ENCODE data around the gene NEK8. TPM values are rescaled to one million over a fixed set of nuclear protein-coding genes. Genes with fewer than 3 reads are reported as not detected.

Gene NEK8
- total and polyA plus RNA-seq, 2 of the 8 experiments (the other 6 are each of a cell fraction or from before 2014, with no cell fraction given) = 14.9 to 23.3 TPM

DNA sequence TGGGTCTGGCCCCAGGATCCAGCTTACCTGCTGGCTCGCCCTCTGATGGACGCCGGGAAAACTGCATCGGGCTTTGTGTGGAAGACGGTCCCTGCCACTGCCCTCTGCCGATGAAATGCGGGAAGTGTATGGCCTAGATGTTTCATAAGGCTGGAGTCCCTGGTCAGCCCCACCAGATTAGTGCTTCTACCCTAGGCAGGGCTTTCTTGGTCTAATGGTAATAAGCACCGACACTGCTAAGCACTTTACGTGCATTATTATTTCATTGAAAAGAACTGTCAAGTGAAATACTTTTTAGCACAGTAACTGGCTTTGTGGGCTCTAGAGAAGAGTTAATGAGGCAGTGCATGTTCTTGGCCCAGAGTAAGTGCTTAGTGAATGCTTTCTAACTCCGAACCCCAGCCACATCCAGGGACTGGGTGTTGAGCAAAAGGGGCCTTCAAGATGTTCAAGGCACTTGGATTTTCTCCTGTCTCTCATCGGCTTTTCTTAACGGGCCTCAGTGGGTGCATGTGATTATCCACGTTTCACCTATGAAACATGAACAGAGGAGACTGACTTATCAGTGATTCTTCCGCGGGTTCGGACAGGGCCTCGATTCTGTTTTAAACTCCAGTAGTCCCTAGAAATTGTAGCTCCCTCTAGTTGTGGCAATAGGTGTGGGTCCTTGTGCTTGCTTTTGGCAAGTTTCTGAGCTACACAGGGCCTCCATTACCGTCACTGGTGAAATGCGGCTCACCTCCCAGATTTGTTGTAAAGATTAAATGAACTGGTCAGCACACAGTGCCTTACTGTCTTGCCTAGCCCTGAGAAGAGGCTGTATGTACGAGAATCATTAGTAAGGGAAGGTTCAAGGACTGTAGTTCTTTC is 21.8 kb downstream of the NEK8 start:
- Histone ChIP-seq H3K18ac (ENCODE audit: extremely low read depth, low read length) (no peak overlapping the region), H2AK5ac (ENCODE audit: low read depth, low read length) (no peak overlapping the region), H3K4me3 (ENCODE audit: extremely low read depth in 1 of 4, insufficient read depth in 2 of 4, low read depth in 3 of 4, low read length in 4 of 4) (no peak overlapping the region), H3K14ac (ENCODE audit: insufficient read length) (no peak overlapping the region), H2BK20ac (ENCODE audit: low read length) (no peak overlapping the region), H3K4ac (replicated peaks; ENCODE audit: insufficient read length, low read depth, low read length) (no peak overlapping the region), H3K79me1 (ENCODE audit: low read depth, low read length) (peaks cover 14% of the 10 kb centered on the region), H3K9ac (replicated peaks in 1 of 4; ENCODE audit: extremely low read depth in 1 of 4, low read depth in 3 of 4, low read length in 3 of 4) (no peak overlapping the region), H3K79me2 (ENCODE audit: control insufficient read depth in 1 of 2, insufficient read depth in 2 of 2, low read length in 2 of 2) (peaks cover 11 to 32% of the 10 kb centered on the region in 2 experiments; a peak in 3 of 4 replicates), H3K36me3 (ENCODE audit: control insufficient read depth in 2 of 4, insufficient read depth in 4 of 4, low read length in 3 of 4) (peaks cover 29 to 56% (median 32%) of the 10 kb centered on the region in 4 experiments), H2BK5ac (ENCODE audit: low read depth, low read length) (no peak overlapping the region), H3K56ac (replicated peaks; ENCODE audit: insufficient read length, low read depth, low read length) (no peak overlapping the region), H2BK15ac (ENCODE audit: low read length) (no peak overlapping the region), H4K20me1 (replicated peaks in 1 of 2; ENCODE audit: control insufficient read depth in 1 of 2, insufficient read depth in 2 of 2, low read length in 2 of 2) (peaks cover 30 to 34% of the 10 kb centered on the region in 2 experiments), H3K27ac (ENCODE audit: low read depth, low read length) (no peak overlapping the region), H3K23ac (ENCODE audit: insufficient read length) (no peak overlapping the region), H4K5ac (ENCODE audit: insufficient read length, low read depth, low read length) (no peak overlapping the region), H4K91ac (replicated peaks; ENCODE audit: insufficient read length, low read length) (no peak overlapping the region), H3K4me1 (replicated peaks in 1 of 4; ENCODE audit: control insufficient read depth in 3 of 4, insufficient read depth in 4 of 4, low read length in 3 of 4) (peaks cover 0 to 30% (median 24%) of the 10 kb centered on the region in 4 experiments; a peak in 6 of 7 replicates), H3K27me3 (replicated peaks in 1 of 4; ENCODE audit: control insufficient read depth in 3 of 4, extremely low read depth in 1 of 4, insufficient read depth in 3 of 4, low read length in 3 of 4) (no peaks in the 10 kb centered on the region), H3K4me2 (ENCODE audit: insufficient read depth in 1 of 2, low read depth in 2 of 2, low read length in 2 of 2) (no peak overlapping the region), H2BK12ac (ENCODE audit: low read depth, low read length) (no peak overlapping the region), H4K8ac (ENCODE audit: extremely low read depth, insufficient read depth, low read length) (no peak overlapping the region), H2AFZ (ENCODE audit: low read length) (no peak overlapping the region), H2BK120ac (replicated peaks; ENCODE audit: low read depth, low read length) (no peak overlapping the region), H3K9me3 (ENCODE audit: insufficient read depth in 2 of 2, low read depth in 1 of 2, low read length in 1 of 2) (no peaks in the 10 kb centered on the region), H3K23me2 (ENCODE audit: low read depth, low read length) (peaks cover 10% of the 10 kb centered on the region)
- FAIRE-seq (no peak), DNase-seq (ENCODE audit: low read depth in 1 of 2, low spot score in 2 of 2) (peak in 1 of 2 experiments; percentile 96)
- POLR2A ChIA-PET (ENCODE audit: partially characterized antibody) = interaction anchor here (0.6 to 15.3 kb wide), 23 partner anchors 7 to 199 kb away, joined by 3 to 813 read pairs (median 4); partner anchors contain the start of genes FAM222B, NEK8, PROCA1 and RAB34
- CTCF ChIA-PET (ENCODE audit: partially characterized antibody) = interaction anchor here (0.6 to 11.7 kb wide), 39 partner anchors 7 to 218 kb away, joined by 3 to 316 read pairs (median 4); partner anchors contain the start of genes FLOT2, NEK8, RPL23A and TLCD1
- WGBS, 2 experiments (ENCODE audit: extremely low coverage in 1 of 2, insufficient coverage in 1 of 2, insufficient read length in 1 of 2, insufficient replicate concordance in 2 of 2, low coverage in 1 of 2, low lambda C conversion rate in 2 of 2, missing lambda C conversion rate in 1 of 2) = 53% methylated on average over 20 of the region's 20 CpGs; no CpG with 5 or more reads in 1 of the 2 experiments
- TF ChIP-seq, protein P1, sequence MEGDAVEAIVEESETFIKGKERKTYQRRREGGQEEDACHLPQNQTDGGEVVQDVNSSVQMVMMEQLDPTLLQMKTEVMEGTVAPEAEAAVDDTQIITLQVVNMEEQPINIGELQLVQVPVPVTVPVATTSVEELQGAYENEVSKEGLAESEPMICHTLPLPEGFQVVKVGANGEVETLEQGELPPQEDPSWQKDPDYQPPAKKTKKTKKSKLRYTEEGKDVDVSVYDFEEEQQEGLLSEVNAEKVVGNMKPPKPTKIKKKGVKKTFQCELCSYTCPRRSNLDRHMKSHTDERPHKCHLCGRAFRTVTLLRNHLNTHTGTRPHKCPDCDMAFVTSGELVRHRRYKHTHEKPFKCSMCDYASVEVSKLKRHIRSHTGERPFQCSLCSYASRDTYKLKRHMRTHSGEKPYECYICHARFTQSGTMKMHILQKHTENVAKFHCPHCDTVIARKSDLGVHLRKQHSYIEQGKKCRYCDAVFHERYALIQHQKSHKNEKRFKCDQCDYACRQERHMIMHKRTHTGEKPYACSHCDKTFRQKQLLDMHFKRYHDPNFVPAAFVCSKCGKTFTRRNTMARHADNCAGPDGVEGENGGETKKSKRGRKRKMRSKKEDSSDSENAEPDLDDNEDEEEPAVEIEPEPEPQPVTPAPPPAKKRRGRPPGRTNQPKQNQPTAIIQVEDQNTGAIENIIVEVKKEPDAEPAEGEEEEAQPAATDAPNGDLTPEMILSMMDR (IDR thresholded peaks at IDR 0.05; ENCODE audit: control extremely low read depth in 1 of 3, insufficient read depth in 1 of 3, low read depth in 1 of 3, low read length in 3 of 3) = peak; percentile 98 to 100 (median 100)
- TF ChIP-seq ASH2L (IDR thresholded peaks at IDR 0.05; ENCODE audit: low read length) (no peak), BACH1 (IDR thresholded peaks at IDR 0.05; ENCODE audit: low read length) (no peak)
- TF ChIP-seq, protein P2, sequence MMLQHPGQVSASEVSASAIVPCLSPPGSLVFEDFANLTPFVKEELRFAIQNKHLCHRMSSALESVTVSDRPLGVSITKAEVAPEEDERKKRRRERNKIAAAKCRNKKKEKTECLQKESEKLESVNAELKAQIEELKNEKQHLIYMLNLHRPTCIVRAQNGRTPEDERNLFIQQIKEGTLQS (IDR thresholded peaks at IDR 0.05; ENCODE audit: insufficient read depth, low read depth, low read length) = 0 out of 2 replicates have a peak, but pooled peaks have one; percentile 38
